Measurements from ENCODE around the gene CELF4.

DNA sequence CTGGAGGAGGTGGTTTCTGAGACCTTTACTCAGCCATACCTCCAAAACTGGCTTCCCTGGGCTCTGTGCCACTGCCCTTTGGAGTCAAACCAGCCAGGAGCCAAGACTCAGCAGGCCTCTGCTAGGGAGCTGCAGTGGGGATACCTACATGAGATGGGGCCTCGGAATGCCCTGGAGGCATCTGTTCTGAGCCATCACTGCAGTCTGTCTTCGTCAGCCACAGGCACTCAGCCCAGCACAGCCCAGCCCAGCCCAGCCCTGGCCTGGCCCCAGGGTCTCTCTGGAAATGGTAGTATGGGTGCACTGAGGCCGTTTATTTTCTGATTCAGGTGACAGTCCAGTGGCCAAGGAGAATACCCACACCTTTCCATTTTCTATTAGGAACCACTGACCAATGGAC is 209.8 kb downstream of the CELF4 start:
- TF ChIP-seq, protein P1, sequence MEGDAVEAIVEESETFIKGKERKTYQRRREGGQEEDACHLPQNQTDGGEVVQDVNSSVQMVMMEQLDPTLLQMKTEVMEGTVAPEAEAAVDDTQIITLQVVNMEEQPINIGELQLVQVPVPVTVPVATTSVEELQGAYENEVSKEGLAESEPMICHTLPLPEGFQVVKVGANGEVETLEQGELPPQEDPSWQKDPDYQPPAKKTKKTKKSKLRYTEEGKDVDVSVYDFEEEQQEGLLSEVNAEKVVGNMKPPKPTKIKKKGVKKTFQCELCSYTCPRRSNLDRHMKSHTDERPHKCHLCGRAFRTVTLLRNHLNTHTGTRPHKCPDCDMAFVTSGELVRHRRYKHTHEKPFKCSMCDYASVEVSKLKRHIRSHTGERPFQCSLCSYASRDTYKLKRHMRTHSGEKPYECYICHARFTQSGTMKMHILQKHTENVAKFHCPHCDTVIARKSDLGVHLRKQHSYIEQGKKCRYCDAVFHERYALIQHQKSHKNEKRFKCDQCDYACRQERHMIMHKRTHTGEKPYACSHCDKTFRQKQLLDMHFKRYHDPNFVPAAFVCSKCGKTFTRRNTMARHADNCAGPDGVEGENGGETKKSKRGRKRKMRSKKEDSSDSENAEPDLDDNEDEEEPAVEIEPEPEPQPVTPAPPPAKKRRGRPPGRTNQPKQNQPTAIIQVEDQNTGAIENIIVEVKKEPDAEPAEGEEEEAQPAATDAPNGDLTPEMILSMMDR (IDR thresholded peaks at IDR 0.05; ENCODE audit: extremely low read depth in 1 of 2, insufficient read depth in 1 of 2, low read depth in 1 of 2, low read length in 2 of 2), result no peak
- no peak for TF ChIP-seq EZH2 (IDR thresholded peaks at IDR 0.05; ENCODE audit: borderline replicate concordance, low read depth, low read length, severe bottlenecking)
- TF ChIP-seq POLR2A (IDR thresholded peaks at IDR 0.05; ENCODE audit: low read depth, low read length), result no peak
- TF ChIP-seq, protein P2, sequence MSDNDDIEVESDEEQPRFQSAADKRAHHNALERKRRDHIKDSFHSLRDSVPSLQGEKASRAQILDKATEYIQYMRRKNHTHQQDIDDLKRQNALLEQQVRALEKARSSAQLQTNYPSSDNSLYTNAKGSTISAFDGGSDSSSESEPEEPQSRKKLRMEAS (IDR thresholded peaks at IDR 0.05; ENCODE audit: insufficient read depth, insufficient read length), result no peak
- TF ChIP-seq FOS (IDR thresholded peaks at IDR 0.05; ENCODE audit: borderline replicate concordance, insufficient read depth, low read length), result no peak
- no peak for TF ChIP-seq MYC (IDR thresholded peaks at IDR 0.05; ENCODE audit: low read depth, low read length)
- no peak for TF ChIP-seq POLR2AphosphoS5 (IDR thresholded peaks at IDR 0.05; ENCODE audit: insufficient read depth, low read depth, low read length)
- TF ChIP-seq JUN (IDR thresholded peaks at IDR 0.05; ENCODE audit: borderline replicate concordance, insufficient read depth, insufficient read length, low read depth), result no peak
- TF ChIP-seq GATA2 (IDR thresholded peaks at IDR 0.05; ENCODE audit: insufficient read depth, insufficient read length, low read depth, low read length), result no peak
